A673 (cell line): ENCODE results near the gene IL17RC.

Experiments used
- CTCF ChIP-seq: fragments of 300-800, 200-600 bp; sonication (generic); conservative IDR thresholded peaks from 2 replicates; pipeline ENCODE4 v1.5.1; 2017; ENCODE audit warnings: low read depth, mild to moderate bottlenecking, antibody characterized with exemption, low read length, moderate library complexity, mixed read lengths
- EZH2 ChIP-seq: fragments of 200-600 bp; sonication (generic); IDR thresholded peaks from 2 replicates; pipeline ENCODE4 v1.6.1; 2017; ENCODE audit warnings: borderline replicate concordance, low read depth, mild to moderate bottlenecking, mixed read lengths, antibody characterized with exemption, low read length; ENCODE audit not compliant: poor library complexity, severe bottlenecking

- no peak for TF ChIP-seq EZH2
- TF ChIP-seq CTCF = no peak
Observed at GRCh38 chr3:9881441-9881840, 35.5 kb upstream of the IL17RC start.
